ENCODE data around the gene IQSEC3.

The IQSEC3 gene

GRCh38 chr12:223841-224240, 157.3 kb downstream of the IQSEC3 start:
- no peak for DNase-seq

- DNase-seq: no peak
These were observed 157.8 kb downstream of the IQSEC3 start for GRCh38 chr12:224330-224729.

GRCh38 chr12:225012-225411, 158.4 kb downstream of the IQSEC3 start:
- DNase-seq: no peak

GRCh38 chr12:226401-226800, 159.8 kb downstream of the IQSEC3 start:
- no peak for DNase-seq

- DNase-seq: no peak
These were observed 160.8 kb downstream of the IQSEC3 start for GRCh38 chr12:227286-227915.
